GM19455 (cell line): ENCODE data around the gene ME2.
"Not testable (repeated sequence)": the region's sequence is repeated elsewhere in the genome, so short reads cannot be mapped to it uniquely, and the experiment has no call there.

Experiments used
- ATAC-seq: cut with Tn5 transposase; IDR thresholded peaks from one replicate; pipeline ENCODE4 v1.9.1; 2021; ENCODE audit not compliant: unreplicated experiment

The ME2 gene

DNA sequence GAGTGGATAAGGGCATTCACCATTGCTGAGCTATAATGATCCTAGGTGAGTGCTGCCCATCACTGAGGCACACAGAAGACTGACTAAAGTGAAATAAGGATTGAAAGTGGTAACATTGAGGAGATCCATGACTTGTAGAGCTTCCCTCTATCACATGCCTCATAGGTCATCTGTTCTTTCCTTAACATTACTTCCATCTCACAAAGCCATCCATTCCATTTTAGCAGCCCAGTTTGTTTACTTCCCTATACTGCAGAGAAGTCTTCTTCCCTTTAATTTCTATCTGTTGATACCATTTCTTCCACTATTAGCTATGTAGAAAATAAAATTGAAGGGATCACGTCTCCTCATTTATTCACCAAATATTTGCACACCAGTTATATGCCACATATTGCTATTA is 32.1 kb downstream of the ME2 start:
- ATAC-seq: no peak

DNA sequence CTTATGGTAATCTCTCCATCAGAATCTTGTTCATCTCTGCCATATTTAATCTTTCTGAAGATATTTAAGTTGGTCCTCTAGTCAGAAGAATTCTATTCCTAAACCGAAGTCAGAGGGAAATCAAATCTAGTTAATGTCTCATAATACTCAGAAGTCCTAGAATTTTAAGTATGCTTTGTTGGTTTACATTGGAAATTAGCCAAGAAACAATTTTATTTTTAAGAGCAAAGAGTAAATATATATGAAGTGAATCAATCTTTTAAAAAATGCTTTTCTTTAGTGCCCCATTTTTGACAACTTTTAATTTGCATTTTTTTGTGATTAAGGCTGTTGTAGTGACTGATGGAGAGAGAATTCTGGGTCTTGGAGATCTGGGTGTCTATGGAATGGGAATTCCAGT is 38.1 kb downstream of the ME2 start:
- ATAC-seq: no peak

DNA sequence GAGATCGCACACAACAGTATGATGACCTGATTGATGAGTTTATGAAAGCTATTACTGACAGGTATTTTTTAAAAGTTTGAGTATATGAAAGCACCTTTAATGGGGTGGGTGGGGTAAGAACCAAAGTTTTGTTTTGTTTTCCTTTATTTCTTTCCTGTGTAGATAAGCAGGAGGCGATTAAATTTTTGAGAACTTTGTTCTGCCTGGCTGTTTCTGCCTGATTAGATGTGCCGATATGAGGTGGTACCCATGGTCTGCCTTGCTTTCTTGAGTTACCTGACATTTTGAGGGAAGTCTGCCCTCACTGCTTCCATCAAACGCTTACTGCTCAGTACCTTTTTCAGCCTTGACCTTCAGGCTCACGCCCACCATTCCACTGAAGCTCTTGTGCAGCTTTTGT is 39.2 kb downstream of the ME2 start:
- no peak for ATAC-seq

DNA sequence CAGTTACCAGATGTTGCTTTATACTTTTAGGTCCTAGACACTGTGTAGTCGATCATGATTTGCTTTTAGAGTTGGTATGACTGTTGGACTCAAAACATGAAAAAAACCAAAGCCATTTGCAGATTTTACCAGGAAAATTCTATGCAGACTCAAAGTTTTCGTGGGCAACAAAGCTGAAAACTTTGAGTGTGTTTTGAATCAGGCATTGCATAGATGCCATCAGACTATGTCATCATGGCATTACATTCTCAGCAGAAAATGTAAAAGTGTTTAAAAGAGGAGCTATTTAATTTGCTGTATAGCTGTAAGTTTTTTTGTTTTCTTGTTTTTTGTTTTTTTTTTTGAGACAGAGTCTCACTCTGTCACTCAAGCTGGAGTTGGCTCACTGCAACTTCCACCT is 45.5 kb downstream of the ME2 start:
- ATAC-seq: no peak

DNA sequence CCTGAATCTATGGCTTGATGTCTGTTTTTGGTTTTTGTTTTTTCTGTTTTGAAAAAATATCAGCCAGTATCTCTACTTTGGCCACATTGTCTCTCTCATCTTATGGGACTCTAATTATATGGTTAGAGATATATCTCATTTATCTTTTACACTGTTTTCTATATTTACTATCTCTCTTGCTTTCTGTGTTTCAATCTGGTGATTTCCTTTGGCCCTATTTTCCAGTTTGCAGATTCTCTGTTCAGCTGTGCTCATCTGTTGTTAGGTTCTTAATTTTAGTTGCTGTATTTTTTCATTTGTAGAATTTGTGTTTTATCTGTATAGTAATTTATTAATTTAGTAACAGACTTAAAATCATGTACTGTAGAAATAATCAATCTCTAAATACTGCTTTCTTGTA is 47.6 kb downstream of the ME2 start:
- ATAC-seq: no peak

DNA sequence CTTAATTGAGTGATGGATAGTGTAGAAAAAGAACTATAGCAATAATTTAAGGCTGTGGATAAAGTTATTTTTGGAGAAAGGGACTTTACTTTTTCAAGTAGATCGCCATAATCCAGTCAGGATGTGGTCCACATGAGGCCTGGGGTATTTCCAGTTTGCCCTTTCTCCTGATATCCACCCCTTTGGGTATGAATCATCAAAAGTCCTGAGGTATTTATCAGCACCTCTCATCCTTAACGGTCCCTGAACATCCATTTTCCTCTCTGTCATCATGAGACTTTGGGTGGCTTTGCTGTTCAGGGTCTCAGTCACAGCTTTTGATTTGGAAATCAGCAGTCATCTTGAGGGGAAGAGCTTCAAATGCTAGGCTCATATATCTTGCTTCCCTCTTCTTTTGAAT is 49.6 kb downstream of the ME2 start:
- no peak for ATAC-seq

DNA sequence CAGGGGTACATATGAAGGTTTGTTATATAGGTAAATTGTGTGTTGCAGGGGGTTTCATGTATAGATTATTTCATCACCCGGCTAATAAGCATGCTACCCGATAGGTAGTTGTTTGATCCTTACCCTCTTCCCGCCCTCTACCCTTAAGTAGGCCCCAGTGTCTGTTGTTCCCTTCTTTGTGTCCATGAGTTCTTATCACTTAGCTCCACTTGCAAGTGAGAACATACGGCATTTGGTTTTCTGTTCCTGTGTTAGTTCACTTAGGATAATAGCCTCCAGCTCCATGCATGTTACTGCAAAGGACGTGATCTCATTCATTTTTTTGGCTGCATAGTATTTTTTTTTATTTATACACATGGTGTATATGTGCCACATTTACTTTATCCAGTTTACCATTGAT is 54.8 kb downstream of the ME2 start:
- ATAC-seq: no peak

DNA sequence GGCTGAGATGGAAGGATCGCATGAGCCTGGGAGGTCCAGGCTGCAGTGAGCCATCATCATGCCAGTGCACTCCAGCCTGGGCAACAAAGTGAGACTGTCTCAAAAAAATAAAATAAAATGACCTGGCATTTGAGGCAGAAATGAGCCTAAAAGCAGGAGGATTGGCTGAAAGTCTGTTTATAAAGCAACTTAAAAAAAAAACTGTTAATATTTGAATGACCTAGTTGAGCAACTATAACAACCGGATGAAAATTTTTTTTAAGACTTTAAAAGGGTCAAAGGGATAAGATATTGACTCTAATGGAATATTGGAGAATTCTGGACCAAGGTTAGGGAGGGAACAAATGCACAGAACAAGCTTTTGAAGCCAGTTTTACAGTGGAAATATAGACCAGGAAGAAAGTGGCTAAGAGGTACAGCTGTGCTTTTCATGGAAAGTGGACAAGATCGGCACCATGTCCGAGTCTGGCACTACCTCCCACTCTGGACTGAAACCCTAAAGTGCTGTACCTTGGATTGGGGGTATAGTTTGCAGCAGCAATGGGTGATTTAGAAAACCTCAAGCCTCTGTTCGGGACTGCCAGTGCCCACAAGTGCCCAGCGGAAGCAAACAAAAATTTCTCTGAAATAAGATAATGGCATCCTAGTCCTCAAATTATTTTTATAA is 55.8 kb downstream of the ME2 start:
- no peak for ATAC-seq

DNA sequence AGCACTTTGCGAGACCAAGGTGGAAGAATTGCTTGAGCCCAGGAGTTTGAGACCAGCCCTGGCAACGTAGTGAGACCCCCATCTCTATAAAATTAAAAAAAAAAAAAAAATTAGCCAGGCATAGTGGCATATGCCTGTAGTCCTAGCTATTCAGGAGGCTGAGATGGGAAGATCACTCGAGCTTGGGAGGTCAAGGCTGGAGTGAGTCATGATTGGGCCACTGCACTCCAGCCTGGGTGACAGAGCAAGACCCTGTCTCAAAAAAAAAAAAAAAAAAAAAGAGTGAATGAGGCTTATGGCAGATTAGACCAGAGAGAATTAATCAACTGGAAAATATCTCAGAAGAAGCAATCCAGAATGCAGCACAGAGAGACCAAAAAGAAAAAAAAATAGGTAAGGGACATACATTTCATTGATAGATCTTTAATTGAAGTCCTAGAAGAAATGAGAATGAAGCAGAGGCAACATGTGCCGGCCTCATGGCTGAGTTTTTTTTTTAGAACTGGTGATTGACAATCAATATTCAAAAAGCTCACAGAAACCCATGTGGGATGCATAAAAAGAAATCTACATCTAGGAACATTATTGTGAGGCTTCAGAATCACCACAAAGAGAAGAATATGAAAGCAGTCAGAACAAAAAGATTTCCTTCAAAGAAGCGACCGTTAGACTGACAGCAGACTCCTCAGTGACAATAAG is 56.7 kb downstream of the ME2 start:
- ATAC-seq: no peak

DNA sequence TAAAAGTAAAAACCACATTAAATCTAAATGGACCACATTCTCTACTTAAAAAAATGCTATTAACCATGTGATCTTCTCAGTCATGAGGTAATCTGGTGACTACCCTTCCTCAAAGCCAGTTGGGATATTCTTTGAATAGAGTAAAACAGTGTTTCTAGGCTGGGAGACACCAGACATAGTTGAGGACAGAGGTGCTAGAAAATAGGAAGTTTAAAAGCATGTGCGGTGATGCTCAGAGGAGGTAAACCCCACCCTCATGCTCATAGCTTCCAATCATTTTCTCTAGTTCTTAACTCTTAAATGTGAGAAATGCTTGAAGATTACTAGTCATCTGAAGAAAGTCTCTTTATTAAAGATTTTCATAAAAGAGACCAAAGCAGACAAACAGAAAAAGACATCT is 58.3 kb downstream of the ME2 start:
- no peak for ATAC-seq

DNA sequence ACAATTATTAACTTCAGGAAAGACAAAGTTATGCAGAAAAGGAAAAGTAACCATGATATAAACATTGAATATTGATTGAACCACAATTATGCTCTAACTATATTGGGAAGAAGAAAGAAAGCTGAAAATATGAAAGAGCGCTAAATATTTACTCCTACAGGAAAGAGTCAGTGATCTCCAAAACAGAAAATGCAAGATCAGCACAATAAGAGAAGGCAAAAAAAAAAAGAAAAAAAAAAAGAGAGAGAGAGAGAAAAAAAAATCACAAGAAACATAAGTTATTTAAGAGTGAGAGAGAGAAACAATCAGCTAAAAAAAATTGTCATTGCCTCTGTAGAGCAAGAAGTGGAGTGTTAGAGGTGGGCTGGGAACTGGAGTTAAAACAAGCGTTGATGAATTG is 60.0 kb downstream of the ME2 start:
- no peak for ATAC-seq

DNA sequence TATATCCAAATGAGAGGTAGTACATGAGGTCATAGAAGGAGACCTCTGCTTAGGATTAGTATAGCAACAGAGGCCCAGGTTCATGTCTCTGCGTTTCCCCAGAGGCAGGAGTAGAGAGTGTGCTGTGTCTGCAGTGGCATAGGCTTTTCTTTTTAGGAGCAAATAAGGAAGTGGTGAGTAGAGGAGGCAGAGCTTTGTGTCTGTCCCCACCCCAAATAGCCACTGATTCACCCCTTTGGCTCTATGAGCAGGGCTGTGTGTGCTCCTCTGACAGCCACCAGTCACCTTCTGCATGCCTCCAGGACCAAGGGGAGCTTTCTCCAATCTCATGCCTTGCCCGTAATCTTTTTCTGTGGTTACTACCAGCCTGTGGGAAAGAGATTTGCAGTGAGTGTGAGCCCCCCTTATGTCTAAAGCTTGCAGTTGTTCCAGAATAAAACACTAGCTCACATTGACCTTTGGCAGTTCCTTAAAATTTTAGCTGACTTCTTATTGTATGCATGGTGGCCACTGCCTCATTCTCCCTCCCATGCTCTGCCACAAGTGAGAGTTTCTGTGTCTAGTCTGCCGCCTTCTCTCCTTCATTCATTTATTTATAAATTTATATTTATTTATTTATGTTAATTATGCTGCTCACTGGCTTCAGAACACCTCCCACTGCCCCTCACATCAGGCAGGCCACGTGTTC is 65.5 kb downstream of the ME2 start:
- ATAC-seq: no peak

DNA sequence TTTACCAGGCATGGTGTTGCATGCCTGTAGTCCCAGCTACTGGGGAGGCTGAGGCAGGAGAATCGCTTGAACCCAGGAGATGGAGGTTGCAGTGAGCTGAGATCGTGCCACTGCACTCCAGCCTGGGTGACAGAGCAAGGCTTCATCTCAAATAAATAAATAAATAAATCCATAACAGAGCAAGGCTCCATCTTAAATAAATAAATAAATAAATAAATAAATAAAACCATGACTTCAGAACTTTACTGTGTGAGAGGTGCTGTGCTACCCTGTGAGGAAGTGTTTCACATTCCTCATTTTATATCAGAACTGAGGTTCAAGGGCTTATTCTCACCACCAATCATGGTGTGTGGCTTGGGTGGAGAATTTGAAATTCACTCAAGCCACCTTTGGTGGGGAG is 67.0 kb downstream of the ME2 start:
- ATAC-seq: not testable (repeated sequence)

DNA sequence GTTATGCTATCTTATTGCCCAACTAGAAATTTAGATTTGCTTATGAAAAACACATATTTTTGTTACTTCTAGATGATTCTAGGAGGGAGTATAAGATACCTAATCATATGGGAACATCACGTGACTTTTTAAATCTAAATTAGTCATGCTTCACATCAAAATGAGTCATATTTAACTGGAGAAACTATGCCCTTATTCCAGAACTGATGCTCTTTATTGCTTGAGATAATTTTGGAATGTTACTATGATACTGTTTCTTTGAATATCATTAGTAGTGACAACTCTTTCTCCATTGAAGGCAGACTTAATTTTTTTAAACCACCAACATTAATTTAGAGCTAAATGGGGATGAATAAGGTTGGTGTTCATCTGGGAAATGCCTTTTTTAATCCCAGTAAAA is 69.0 kb downstream of the ME2 start:
- ATAC-seq: no peak

DNA sequence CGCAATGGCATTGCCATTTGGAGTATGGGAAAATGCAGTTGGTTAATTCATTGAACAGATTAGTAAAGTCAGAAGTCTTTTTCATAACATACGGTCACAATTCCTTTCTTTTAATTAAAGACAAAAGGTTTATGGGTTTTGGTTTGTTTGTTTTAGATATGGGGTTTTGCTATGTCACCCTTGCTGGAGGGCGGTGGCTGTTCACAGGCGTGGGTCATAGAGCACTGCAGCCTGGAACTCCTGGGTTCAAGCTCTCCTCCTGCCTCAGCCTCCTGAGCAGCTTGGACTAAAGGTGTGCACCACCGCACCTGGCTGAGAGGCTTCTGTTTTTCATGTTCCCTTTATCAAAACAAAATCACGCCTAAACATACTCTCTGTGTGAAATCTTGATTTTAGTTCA is 70.3 kb downstream of the ME2 start:
- ATAC-seq: no peak

DNA sequence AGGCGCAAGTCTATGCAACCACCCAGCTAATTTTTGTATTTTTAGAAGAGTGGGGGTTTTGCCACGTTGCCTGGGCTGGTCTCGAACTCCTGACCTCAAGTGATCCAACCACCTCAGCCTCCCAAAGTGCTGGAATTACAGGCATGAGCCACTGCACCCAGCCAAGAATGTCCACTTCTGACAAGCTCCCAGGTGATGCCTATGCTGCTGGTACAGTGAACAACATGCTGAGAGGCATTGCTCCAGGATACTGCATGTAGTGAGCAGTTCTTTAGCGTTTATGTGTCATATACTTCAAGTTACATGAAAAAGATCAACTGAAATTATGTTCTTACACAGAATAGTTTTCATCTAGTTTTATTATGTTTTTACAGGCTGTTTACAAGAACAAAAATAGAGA is 71.7 kb downstream of the ME2 start:
- no peak for ATAC-seq

DNA sequence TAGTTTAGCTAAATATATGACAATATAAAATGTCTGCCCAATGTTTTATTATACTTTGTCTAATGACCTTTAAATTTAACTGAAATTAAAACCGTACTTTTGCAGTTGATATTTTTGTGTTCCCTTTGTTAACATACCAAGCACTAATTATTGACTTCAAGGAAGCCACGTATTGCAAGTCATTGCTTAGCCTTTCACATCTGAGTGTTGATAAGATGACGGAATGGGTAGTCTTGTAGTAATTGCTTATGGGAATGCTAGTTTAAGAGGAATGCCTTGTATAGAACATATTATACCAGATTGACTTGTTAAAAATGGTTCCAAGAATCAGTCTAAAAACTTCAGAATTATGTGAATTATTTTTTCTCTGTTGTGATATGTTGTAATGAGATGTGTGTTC is 74.9 kb downstream of the ME2 start:
- no peak for ATAC-seq

DNA sequence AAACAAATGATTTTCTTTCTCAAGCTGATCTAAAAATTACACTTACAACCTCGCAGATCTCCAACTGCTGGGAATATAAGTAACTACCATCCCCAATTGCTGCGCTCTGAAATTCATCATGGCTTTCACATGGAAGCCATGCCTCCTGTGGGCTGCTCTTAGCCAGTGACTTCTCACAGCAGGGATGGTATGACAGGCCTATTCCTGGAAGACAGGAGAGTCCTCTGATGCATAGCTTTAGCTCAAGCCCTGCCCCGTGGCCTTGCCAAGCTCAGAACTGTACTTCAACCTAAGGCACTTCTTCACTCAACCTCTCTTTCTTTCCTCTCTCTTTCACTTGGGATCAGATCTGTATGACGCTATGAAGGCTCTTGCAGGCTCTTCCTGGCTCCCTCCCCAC is 76.3 kb downstream of the ME2 start:
- no peak for ATAC-seq

DNA sequence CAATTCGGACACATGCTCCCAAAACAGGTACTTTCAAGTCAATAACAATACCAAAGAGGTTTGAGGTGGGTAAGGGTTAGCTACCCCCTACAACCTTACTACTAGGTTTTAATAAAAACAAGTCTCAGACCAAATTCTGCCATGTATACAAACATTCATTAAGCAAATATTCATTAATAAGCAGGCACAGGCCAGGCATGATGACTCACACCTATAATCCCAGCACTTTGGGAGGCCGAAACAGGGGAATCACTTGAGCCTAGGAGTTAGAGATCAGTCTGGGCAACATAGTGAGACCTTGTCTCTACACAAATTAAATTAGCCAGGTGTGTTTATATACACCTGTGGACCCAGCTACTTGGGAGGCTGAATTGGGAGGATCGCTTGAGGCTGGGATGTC is 77.2 kb downstream of the ME2 start:
- ATAC-seq: no peak

DNA sequence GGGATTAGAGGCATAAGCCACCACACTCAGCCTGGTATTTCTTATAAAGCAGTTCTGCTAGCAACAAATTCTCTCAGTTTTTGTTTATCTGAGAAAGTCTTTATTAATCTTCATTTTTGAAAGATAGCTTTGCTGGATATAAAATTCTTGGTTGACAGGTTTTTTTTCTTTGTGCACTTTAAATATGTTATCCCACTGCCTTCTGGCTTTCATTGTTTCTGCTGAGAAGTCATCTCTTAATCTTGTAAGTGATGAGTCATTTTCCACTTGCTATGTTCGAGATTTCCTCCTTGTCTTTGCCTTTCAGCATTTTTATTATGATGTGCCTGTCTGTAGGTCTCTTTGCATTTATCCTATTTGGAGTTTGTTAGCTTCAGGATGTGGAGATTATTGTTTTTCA is 83.1 kb downstream of the ME2 start:
- ATAC-seq: no peak

DNA sequence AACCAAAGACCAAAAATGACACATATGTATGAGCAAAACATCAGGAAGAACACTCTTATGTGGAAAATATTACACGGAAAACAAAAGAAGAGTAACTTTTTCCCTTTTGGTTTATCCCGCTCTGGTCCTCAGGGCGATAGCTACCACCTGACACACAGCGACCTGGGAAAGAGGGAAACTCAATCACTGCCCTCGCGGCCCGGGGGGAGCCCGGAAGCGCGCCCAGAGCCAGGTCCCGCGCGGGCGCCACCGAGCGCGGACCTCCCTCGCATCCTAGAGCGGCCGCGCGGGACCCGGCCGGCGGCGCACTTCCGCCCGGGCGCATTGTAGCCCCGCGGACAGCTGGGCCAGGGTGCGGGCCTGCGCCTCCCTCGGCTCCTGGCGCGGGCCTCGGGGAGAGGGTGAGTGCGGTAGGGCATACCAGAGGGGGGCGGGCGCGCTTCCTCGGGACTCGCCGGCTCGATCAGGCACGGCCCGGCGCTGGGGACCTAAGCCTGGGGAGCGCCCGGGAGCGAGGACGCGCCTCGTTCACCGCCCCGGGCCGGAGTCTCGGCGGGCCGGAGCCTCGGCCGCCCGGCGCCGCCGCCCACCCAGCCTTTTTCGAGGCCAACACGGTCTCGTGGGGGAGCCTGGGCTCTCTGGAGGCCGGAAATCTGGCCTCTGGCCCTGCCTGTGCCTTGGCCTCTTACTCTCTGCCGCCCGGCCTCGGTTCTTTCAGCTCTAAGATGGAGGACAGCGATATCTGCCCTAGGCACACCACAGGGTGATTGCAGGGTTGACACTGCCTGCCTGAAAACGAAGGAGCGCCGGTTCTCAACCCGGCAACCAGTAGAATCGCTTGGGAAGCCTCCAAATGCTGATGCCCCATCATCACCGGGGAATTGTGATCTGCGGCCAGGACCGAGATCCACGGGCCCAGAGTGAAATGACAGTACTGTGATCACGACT is 89.1 kb downstream of the ME2 start, which contains the start of gene ELAC1:
Gene ELAC1 (plus strand): TSS at position 327 of the 948 bp plus-strand sequence. CDS start 6,365 bp downstream, outside the sequence.
- peak; percentile 92 for ATAC-seq
